K562 (cell line): Measurements from ENCODE around the gene OR2AT4. TPM values are rescaled to one million over a fixed set of nuclear protein-coding genes. Genes with fewer than 3 reads are reported as not detected.

ENCODE experiments used
- CSDE1 ChIP-seq, 2 experiments: fragments of 450-650 bp; IDR thresholded peaks; 2 replicates each; pipeline ENCODE4 v1.6.1; 2016; ENCODE audit warnings: mild to moderate bottlenecking in 1 of 2
- FOXK2 ChIP-seq, 2 experiments: fragments of 450-650 bp; IDR thresholded peaks in 1 of 2; conservative IDR thresholded peaks in 1 of 2; 2 replicates each; pipeline ENCODE4 v1.6.1; 2016; ENCODE audit warnings: low read depth in 2 of 2, mild to moderate bottlenecking in 1 of 2
- GABPB2 ChIP-seq: fragments of 250-450 bp; sonication (Bioruptor Pico); conservative IDR thresholded peaks from 2 replicates; pipeline ENCODE4 v1.5.1; 2021; ENCODE audit warnings: mild to moderate bottlenecking
- HMGN3 ChIP-seq: IDR thresholded peaks from 2 replicates; pipeline ENCODE4 v1.6.1; 2011; ENCODE audit warnings: borderline replicate concordance, low read depth, mild to moderate bottlenecking, mixed read lengths, low read length; ENCODE audit not compliant: insufficient read length; ENCODE audit errors: extremely low read depth
- MCM7 ChIP-seq, 2 experiments: fragments of 450-650 bp; IDR thresholded peaks; 2 replicates each; pipeline ENCODE4 v1.6.1; 2016 to 2018
- NR1H2 ChIP-seq: sonication (generic); formaldehyde crosslinking; IDR thresholded peaks from 2 replicates; pipeline ENCODE4 v1.4.0; 2020; ENCODE audit warnings: mild to moderate bottlenecking, missing genetic modification reagents
- PHB2 ChIP-seq: fragments of 450-650 bp; IDR thresholded peaks from 2 replicates; pipeline ENCODE4 v1.6.1; 2017; ENCODE audit warnings: low read depth
- SIX5 ChIP-seq, 2 experiments: IDR thresholded peaks; 2 replicates each; pipeline ENCODE4 v1.6.1; 2011; ENCODE audit warnings: low read length in 2 of 2, borderline replicate concordance in 1 of 2, low read depth in 1 of 2, mild to moderate bottlenecking in 1 of 2, moderate library complexity in 1 of 2; ENCODE audit not compliant: insufficient read depth in 1 of 2
- SRSF9 ChIP-seq: fragments of 200-400 bp; formaldehyde crosslinking; IDR thresholded peaks from 2 replicates; pipeline ENCODE4 v1.6.1; 2017; ENCODE audit warnings: low read depth, low read length, borderline replicate concordance
- STAT5A ChIP-seq: IDR thresholded peaks from 2 replicates; pipeline ENCODE4 v1.6.1; 2012; ENCODE audit warnings: low read length, inconsistent platforms, borderline replicate concordance
- TAF9B ChIP-seq: fragments of 450-650 bp; IDR thresholded peaks from 2 replicates; pipeline ENCODE4 v1.6.1; 2018; ENCODE audit warnings: mild to moderate bottlenecking; ENCODE audit not compliant: partially characterized antibody
- TCF7 ChIP-seq: sonication (generic); IDR thresholded peaks from 2 replicates; pipeline ENCODE4 v1.6.1; 2016; ENCODE audit warnings: antibody characterized with exemption, borderline replicate concordance
- TSC22D4 ChIP-seq: fragments of 450-650 bp; IDR thresholded peaks from 2 replicates; pipeline ENCODE4 v1.6.1; 2016; ENCODE audit warnings: missing genetic modification characterization, missing biosample characterization, control low read depth
- ZNF77 ChIP-seq: fragments of 250-450 bp; sonication (Bioruptor Pico); IDR thresholded peaks from 2 replicates; pipeline ENCODE4 v1.5.0; 2020
- polyA plus RNA-seq, 8 experiments: library from polyadenylated mRNA; depleted of rRNA in 4 of 8; stranded (reverse) in 5 of 8; unstranded in 3 of 8; fragments of >200 nt; fragmentation: Nextera tagmentation in 2 of 8; fragmentation: Illumina TruSeq in 1 of 8; extraction: Ambion mirVana in 2 of 8; extraction: Trizol in 1 of 8; gene quantifications; 2 replicates each; pipeline versions ENCODE4 v1.2.1 to v1.2.3, GENCODE V29; 2011 to 2014; ENCODE audit warnings: inconsistent platforms in 1 of 8, missing spikeins in 1 of 8
- total RNA-seq, 7 experiments: library from RNA; depleted of rRNA in 6 of 7; stranded (reverse); fragments of >200 nt in 6 of 7; fragmentation: Illumina TruSeq in 2 of 7; extraction: Trizol in 2 of 7; gene quantifications; 2 replicates each; pipeline versions ENCODE4 v1.2.1 to v1.2.3, GENCODE V29; 2011 to 2021; ENCODE audit warnings: low replicate concordance in 1 of 7
- TF ChIP-seq, protein P1 (sequence below): fragments of 250-450 bp; sonication (Bioruptor Pico); IDR thresholded peaks from 2 replicates; pipeline ENCODE4 v1.4.0; 2020; ENCODE audit warnings: mild to moderate bottlenecking, moderate library complexity
- TF ChIP-seq, protein P2 (sequence below), 2 experiments: fragments of 450-650 bp; IDR thresholded peaks; 2 replicates each; pipeline ENCODE4 v1.6.1; 2016; ENCODE audit warnings: mild to moderate bottlenecking in 2 of 2, borderline replicate concordance in 1 of 2, low read depth in 1 of 2, moderate library complexity in 1 of 2
- TF ChIP-seq, protein P3 (sequence below): fragments of 450-650 bp; formaldehyde crosslinking; IDR thresholded peaks from 2 replicates; pipeline ENCODE4 v1.4.0; 2020; ENCODE audit warnings: mild to moderate bottlenecking, moderate library complexity

The OR2AT4 gene
- total and polyA plus RNA-seq, 9 of the 15 experiments (the other 6 are each of a cell fraction or from before 2014, with no cell fraction given): 0.86 to 3.1 (median 2.0) TPM

DNA sequence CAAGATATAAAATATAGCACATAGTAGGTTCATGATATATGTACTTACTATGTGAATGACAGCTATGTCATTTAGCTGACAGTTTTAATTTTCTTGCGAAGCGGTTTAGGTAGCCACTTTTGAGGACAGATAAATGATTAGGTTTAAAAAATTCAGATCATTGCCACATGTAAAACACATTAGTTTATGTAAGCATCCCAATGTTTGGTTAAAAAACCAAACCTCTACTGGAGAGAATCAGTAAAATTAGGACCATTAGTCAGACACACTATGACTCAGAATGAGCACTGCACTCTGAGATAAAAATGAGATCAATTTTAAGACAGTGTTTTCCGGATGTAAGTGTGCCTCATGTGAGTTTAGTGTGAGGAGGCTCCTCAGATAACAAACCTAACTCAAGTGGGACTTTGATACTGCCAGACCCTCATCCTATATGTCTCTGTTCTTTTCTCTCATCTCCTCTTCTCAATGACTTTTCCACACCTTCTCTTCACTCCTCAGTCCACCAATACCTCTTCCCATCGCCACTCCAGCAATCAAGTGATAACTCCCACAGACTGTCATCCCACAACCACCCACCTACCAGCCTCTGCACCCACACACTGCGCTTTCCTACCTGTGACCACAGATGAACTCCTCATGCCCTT is 6.8 kb upstream of the OR2AT4 start (continued):
- TF ChIP-seq TAF9B (peak; percentile 62), MCM7 (IDR thresholded peaks at IDR 0.05) (no peak), SRSF9 (no peak), PHB2 (peak; percentile 17; the same call in 1 of the 2 replicates), TSC22D4 (tag) (no peak), HMGN3 (peak; percentile 37), NR1H2 (no peak), GABPB2 (CRISPR knock-in tag) (no peak), CSDE1 (IDR thresholded peaks at IDR 0.05) (no peak), FOXK2 (conservative IDR thresholded peaks at IDR 0.05 in 1 of 2, IDR thresholded peaks at IDR 0.05 in 1 of 2; ENCODE audit: low read depth in 2 of 2) (0 out of 4 replicates have a peak, but pooled peaks of 1 of the 2 experiments have one; percentile 39), STAT5A (peak; percentile 77; the same call in 1 of the 2 replicates), ZNF77 (CRISPR knock-in tag) (no peak), SIX5 (IDR thresholded peaks at IDR 0.05; ENCODE audit: borderline replicate concordance in 1 of 2, insufficient read depth in 1 of 2, low read depth in 1 of 2, low read length in 2 of 2) (no peak), TCF7 (no peak)
- TF ChIP-seq, protein P1, sequence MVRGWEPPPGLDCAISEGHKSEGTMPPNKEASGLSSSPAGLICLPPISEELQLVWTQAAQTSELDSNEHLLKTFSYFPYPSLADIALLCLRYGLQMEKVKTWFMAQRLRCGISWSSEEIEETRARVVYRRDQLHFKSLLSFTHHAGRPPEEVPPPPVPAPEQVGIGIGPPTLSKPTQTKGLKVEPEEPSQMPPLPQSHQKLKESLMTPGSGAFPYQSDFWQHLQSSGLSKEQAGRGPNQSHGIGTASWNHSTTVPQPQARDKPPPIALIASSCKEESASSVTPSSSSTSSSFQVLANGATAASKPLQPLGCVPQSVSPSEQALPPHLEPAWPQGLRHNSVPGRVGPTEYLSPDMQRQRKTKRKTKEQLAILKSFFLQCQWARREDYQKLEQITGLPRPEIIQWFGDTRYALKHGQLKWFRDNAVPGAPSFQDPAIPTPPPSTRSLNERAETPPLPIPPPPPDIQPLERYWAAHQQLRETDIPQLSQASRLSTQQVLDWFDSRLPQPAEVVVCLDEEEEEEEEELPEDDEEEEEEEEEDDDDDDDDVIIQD (CRISPR knock-in tag): no peak
- TF ChIP-seq, protein P2, sequence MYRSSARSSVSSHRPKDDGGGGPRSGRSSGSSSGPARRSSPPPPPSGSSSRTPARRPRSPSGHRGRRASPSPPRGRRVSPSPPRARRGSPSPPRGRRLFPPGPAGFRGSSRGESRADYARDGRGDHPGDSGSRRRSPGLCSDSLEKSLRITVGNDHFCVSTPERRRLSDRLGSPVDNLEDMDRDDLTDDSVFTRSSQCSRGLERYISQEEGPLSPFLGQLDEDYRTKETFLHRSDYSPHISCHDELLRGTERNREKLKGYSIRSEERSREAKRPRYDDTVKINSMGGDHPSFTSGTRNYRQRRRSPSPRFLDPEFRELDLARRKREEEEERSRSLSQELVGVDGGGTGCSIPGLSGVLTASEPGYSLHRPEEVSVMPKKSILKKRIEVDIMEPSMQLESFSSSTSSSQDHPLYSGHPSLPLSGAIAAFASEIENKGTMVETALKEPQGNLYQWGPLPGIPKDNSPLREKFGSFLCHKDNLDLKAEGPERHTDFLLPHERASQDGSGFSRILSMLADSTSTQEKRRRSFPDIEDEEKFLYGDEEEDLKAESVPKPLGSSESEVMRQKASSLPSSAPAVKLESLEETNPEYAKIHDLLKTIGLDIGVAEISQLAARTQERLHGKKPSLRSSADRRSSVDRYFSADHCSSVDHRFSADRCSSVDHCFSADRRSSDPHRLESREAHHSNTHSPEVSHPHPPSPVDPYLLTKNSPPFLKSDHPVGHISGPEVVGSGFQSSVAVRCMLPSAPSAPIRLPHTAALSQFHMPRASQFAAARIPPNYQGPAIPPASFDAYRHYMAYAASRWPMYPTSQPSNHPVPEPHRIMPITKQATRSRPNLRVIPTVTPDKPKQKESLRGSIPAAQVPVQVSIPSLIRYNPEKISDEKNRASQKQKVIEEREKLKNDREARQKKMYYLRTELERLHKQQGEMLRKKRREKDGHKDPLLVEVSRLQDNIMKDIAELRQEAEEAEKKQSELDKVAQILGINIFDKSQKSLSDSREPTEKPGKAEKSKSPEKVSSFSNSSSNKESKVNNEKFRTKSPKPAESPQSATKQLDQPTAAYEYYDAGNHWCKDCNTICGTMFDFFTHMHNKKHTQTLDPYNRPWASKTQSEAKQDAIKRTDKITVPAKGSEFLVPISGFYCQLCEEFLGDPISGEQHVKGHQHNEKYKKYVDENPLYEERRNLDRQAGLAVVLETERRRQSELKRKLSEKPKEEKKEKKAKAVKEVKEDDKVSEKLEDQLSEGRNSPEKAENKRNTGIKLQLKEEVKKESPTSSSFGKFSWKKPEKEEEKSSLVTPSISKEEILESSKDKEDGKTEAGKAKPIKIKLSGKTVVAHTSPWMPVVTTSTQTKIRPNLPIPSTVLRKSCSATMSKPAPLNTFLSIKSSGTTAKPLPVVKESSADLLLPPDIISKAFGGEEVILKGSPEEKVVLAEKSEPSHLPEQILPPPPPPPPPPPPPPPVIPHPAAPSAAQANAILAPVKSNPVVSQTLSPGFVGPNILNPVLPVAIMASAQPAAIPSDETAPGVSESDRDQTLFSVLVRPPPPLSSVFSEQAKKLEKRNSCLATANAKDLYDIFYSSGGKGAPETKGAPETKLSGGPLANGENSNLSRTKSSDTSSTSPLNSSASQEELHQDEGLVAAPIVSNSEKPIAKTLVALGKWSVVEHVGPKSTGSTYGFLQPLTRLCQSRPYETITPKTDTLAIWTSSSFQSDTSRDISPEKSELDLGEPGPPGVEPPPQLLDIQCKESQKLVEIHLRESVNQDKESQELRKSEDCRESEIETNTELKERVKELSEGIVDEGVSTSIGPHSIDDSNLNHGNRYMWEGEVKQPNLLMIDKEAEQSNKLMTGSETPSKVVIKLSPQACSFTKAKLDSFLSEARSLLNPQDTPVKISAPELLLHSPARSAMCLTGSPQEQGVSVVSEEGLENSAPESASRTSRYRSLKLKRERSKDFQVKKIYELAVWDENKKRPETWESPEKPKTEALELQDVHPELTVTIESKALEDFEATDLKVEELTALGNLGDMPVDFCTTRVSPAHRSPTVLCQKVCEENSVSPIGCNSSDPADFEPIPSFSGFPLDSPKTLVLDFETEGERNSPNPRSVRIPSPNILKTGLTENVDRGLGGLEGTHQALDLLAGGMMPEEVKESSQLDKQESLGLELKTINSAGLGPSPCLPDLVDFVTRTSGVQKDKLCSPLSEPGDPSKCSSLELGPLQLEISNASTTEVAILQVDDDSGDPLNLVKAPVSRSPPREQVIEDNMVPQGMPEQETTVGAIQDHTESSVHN (IDR thresholded peaks at IDR 0.05; ENCODE audit: borderline replicate concordance in 1 of 2, low read depth in 1 of 2): no peak
- TF ChIP-seq, protein P3, sequence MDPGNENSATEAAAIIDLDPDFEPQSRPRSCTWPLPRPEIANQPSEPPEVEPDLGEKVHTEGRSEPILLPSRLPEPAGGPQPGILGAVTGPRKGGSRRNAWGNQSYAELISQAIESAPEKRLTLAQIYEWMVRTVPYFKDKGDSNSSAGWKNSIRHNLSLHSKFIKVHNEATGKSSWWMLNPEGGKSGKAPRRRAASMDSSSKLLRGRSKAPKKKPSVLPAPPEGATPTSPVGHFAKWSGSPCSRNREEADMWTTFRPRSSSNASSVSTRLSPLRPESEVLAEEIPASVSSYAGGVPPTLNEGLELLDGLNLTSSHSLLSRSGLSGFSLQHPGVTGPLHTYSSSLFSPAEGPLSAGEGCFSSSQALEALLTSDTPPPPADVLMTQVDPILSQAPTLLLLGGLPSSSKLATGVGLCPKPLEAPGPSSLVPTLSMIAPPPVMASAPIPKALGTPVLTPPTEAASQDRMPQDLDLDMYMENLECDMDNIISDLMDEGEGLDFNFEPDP (CRISPR knock-in tag): no peak
